ENCODE measurements around the gene PNMA6E.
A peak's percentile ranks its signal among the peaks of the same experiment; 100 is the strongest.

PNMA6E gene

DNA sequence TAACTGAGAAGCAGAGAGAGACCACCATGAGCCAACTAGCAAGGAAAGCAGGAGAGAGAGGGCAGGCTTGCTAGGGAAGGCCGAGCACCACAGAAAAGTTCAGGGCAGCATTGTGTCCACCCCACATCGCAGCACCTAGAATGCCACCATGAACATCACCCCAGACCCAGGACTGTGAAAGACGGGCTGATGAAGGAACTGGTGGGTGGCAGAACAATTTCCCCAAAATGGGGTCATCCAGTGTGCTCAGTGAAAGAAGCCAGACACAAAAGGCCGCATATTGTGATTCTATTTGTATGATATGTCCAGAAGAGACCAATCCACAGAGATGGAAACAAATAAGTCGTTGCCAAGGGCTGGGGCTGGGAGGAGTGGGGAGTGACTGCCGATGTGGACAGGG lies 16.8 kb downstream of the PNMA6E start:
- DNase-seq (ENCODE audit: low read depth in 1 of 2, low spot score in 1 of 2) = no peak
- no peak for TF ChIP-seq JUND (IDR thresholded peaks at IDR 0.05; ENCODE audit: low read depth)
- in situ Hi-C loops (cut with HindIII; ENCODE audit: low pct_unique_long_range_greater_than_20kb, low sequenced_read_pairs) = no loop called here

DNA sequence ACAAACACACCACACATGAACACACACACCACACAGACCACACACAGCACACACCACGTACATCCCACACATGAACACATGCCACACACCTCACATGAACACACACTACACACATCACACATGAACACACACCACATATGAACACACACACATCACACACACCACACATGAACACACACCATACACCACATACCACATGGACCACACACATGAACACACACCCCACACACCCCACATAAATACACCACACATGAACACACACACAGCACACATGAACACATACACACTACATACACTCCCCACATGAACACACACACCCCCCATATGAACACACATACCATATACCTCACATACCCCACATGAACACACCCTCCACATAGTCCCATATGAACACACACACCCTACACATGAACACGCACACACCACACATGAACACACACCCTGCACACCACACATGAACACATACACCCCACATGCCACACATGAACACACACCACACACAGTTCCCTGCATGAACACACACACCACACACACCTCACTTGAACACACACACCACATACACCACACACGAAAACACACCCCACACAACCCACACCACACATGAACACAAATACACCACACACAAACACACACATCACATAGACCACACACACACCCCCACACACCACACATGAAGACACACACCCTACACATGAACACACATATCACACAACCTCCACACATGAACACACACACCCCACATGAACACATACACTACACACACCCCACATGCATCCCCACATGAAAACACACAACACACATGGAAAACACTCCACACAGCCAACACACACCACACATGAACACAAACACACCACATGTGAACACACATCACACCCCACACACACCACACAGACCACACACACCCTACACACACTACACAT lies 18.3 kb downstream of the PNMA6E start:
- TF ChIP-seq JUND (IDR thresholded peaks at IDR 0.05; ENCODE audit: low read depth) = no peak

DNA sequence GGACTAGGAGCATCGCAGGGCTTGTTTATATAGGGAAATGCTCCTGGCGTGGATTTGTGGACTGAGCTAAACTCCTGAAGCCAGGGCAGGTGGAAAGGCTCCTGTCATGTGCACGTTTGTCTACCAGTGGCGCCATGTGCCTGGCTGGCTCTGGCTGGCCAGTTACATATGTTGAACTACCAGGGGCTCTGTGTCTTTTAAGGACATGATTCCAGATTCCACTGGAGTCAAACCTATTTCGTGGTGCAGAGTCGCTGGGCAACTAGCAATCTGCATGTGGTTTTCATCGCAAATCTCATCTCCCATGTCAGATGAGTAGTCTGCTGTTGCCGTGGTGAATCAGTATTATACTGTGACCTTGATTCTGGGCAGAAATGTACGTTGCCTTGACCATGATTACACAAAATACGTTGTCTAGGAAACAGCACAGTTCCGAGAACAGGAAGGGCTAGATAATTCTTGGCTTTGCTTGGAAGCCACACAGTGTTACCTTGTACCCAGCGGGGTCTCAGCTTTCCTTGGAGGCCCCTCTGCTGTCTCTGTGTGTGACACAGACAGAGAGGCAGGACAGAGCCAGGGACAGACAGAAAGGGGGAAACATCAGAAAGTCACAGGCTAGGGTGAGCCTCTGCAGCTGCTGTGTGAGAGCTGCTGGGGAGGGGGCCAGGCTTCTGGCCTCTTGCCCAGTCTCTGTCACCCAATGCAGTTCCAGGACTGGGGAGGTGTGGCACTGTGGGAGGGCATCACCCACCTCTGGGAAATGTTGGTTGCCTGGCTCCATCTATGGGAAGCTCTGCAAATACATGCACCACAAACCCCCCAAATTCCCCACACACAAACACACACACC lies 19.2 kb downstream of the PNMA6E start:
- in situ Hi-C loops (cut with HindIII; ENCODE audit: low pct_unique_long_range_greater_than_20kb, low sequenced_read_pairs) = no loop called here
- DNase-seq (ENCODE audit: low read depth in 1 of 2, low spot score in 1 of 2) = peak in 1 of 2 experiments; percentile 22
- TF ChIP-seq JUND (IDR thresholded peaks at IDR 0.05; ENCODE audit: low read depth) = no peak

More for the DNA sequence above, 18.3 kb downstream of the PNMA6E start:
- in situ Hi-C loops (cut with HindIII; ENCODE audit: low pct_unique_long_range_greater_than_20kb, low sequenced_read_pairs) = no loop called here
- no peak for DNase-seq (ENCODE audit: low read depth in 1 of 2, low spot score in 1 of 2)

DNA sequence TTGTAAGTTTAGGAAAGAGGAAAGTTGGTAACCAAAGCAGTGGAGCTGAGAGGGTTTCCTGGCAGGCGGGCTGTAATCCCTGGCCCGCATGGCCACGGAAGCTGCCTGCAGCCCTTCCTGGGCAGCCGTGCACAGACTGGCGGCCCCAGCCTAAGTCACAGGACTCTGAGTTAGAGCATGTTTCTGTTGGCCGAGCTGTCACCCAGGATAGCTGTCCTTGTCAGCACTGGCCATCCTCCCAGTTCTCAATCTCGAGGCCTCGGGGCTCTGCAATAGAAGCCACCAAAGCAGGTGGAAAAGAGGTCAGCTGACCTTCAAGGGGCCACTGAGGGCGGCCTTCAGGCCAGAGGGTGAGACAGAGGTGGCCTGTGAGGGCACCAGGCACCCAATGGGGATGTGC lies 20.5 kb downstream of the PNMA6E start:
- no peak for TF ChIP-seq JUND (IDR thresholded peaks at IDR 0.05; ENCODE audit: low read depth)
- DNase-seq (ENCODE audit: low read depth in 1 of 2, low spot score in 1 of 2) = peak; percentile 3 to 38
- in situ Hi-C loops (cut with HindIII; ENCODE audit: low pct_unique_long_range_greater_than_20kb, low sequenced_read_pairs) = no loop called here

- in situ Hi-C loops (cut with HindIII; ENCODE audit: low pct_unique_long_range_greater_than_20kb, low sequenced_read_pairs) = no loop called here
- TF ChIP-seq JUND (IDR thresholded peaks at IDR 0.05; ENCODE audit: low read depth) = no peak
- no peak for DNase-seq (ENCODE audit: low read depth in 1 of 2, low spot score in 1 of 2)
These were observed 21.1 kb downstream of the PNMA6E start for GRCh38 chrX:153379971-153380581.

GRCh38 chrX:153379508-153379907 lies 21.6 kb downstream of the PNMA6E start:
- DNase-seq (ENCODE audit: low read depth in 1 of 2, low spot score in 1 of 2) = no peak
- in situ Hi-C loops (cut with HindIII; ENCODE audit: low pct_unique_long_range_greater_than_20kb, low sequenced_read_pairs) = no loop called here
- no peak for TF ChIP-seq JUND (IDR thresholded peaks at IDR 0.05; ENCODE audit: low read depth)

GRCh38 chrX:153378607-153379006 lies 22.5 kb downstream of the PNMA6E start:
- DNase-seq (ENCODE audit: low read depth in 1 of 2, low spot score in 1 of 2) = no peak
- in situ Hi-C loops (cut with HindIII; ENCODE audit: low pct_unique_long_range_greater_than_20kb, low sequenced_read_pairs) = no loop called here
- TF ChIP-seq JUND (IDR thresholded peaks at IDR 0.05; ENCODE audit: low read depth) = no peak

DNA sequence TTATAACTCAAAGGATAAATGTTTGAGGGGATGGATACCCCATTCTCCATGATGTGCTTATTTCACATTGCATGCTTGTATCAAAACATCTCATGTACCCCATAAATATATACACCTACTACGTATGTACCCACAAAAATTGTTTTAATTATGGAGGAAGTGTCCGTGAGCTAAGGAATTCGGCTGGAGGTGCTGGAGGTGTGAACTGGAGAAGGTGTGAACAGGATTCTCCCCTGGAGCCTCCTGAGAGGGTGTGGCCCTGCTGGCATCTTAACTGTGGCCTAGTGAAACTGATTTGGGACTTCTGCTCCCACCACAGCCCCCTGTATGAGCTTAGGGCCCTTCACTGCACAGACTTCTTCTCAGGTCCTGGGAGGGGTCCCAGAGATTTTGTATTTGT lies 23.4 kb downstream of the PNMA6E start:
- TF ChIP-seq JUND (IDR thresholded peaks at IDR 0.05; ENCODE audit: low read depth) = no peak
- DNase-seq (ENCODE audit: low read depth in 1 of 2, low spot score in 1 of 2) = no peak
- in situ Hi-C loops (cut with HindIII; ENCODE audit: low pct_unique_long_range_greater_than_20kb, low sequenced_read_pairs) = no loop called here

DNA sequence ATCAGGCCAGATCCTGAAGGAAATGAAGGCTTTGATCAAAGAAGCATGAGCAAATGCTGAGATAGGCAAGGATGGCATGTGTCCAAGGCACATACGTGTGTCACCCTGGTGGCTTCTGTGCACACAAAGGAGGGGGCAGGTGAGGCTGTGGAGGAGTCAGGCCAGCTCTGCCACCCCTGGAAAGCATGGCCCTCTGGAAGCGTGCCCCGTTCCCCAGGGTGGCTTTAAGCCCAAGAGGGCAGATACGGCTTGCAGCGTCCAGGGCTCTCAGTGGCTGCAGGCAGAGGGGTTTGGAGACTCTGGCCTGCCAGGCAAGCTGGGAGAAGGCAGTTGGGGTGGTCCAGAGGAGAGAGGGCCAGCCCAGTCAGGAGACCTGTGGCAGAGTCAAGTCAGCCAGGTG lies 25.6 kb downstream of the PNMA6E start:
- DNase-seq (ENCODE audit: low read depth in 1 of 2, low spot score in 1 of 2) = no peak
- in situ Hi-C loops (cut with HindIII; ENCODE audit: low pct_unique_long_range_greater_than_20kb, low sequenced_read_pairs) = no loop called here
- no peak for TF ChIP-seq JUND (IDR thresholded peaks at IDR 0.05; ENCODE audit: low read depth)

DNA sequence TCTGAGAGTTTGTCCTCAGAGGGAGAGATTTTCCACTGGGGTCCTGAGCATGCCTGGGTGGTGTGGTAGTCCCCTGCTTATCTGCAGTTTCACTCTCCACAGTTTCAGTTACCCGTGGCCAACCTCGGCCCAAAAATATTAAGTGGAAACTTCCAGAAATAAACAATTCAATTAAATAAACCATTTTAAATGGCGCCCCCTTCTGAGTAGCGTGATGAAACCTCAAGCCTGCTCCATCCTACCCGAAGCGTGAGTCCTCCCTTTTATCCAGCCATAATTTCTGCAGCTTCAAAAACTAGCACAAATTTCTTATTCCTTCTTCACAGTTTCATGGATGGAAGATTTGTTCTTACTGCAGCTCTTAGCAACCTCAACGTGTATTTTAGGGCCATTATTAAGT lies 26.7 kb downstream of the PNMA6E start:
- TF ChIP-seq JUND (IDR thresholded peaks at IDR 0.05; ENCODE audit: low read depth) = no peak
- in situ Hi-C loops (cut with HindIII; ENCODE audit: low pct_unique_long_range_greater_than_20kb, low sequenced_read_pairs) = no loop called here
- no peak for DNase-seq (ENCODE audit: low read depth in 1 of 2, low spot score in 1 of 2)

GRCh38 chrX:153372949-153373348 lies 28.2 kb downstream of the PNMA6E start:
- DNase-seq (ENCODE audit: low read depth in 1 of 2, low spot score in 1 of 2) = no peak
- in situ Hi-C loops (cut with HindIII; ENCODE audit: low pct_unique_long_range_greater_than_20kb, low sequenced_read_pairs) = no loop called here
- TF ChIP-seq JUND (IDR thresholded peaks at IDR 0.05; ENCODE audit: low read depth) = no peak

DNA sequence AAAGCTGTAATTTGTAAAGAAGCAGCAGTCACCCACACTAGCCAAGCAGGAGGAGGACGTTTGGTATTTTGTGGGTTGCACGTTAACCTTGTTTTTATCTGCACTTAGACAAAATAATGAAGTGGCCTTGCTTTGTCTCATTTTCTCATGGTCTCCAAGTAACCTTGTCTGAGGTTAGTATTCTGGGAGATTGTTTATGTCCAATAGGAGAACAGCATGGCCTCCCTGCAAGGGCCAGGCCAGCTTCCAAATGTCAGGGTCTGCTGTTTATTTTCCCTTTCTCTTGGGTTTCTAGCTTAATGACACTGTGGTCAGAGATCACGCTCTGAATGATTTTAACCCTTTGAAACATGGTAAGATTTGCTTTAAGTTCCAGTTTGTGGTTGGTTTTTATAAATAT lies 29.9 kb downstream of the PNMA6E start:
- in situ Hi-C loops (cut with HindIII; ENCODE audit: low pct_unique_long_range_greater_than_20kb, low sequenced_read_pairs) = no loop called here
- TF ChIP-seq JUND (IDR thresholded peaks at IDR 0.05; ENCODE audit: low read depth) = no peak
- no peak for DNase-seq (ENCODE audit: low read depth in 1 of 2, low spot score in 1 of 2)

Data from T47D (cell line).